ENCODE data around the gene CTDSPL.
A peak's percentile ranks its signal among the peaks of the same experiment; 100 is the strongest.
"Not testable (repeated sequence)": the region's sequence is repeated elsewhere in the genome, so short reads cannot be mapped to it uniquely, and the experiment has no call there.

Gene CTDSPL

DNA sequence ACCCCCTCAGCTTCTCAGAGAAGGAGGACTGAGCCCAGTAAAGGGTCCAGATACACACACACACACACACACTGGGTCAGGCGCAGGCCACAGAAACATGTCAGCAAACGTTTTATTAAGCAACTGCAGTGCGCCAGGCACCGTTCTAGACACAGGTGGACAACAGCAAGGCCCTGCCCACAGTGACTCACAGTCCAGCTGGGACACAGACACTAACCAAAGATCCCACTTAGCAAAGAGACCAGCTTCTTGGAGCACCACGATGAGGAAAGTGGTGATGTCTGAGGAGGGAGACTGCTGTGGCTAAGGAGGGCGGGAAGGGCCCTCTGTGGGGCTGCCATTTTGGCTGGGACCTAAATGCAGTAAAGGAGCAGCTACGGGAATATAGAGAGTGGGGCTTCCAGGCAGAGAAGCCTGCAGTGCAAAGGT, 126.1 kb downstream of the CTDSPL start:
- WGBS, 2 donors (ENCODE audit: extremely low coverage in 2 of 2, insufficient read length in 2 of 2, insufficient replicate concordance in 1 of 2) = no CpG with 5 or more reads among the region's 7 CpGs
- DNase-seq (ENCODE audit: low spot score) = no peak

GRCh38 chr3:37988376-37988775, 126.7 kb downstream of the CTDSPL start:
- WGBS, 2 donors (ENCODE audit: extremely low coverage in 2 of 2, insufficient read length in 2 of 2, insufficient replicate concordance in 1 of 2) = no CpG with 5 or more reads among the region's 10 CpGs

More for the DNA sequence above, 126.1 kb downstream of the CTDSPL start:
- peaks cover 0 to 37% (median 0%) of the 10 kb centered on the region in 3 experiments for H3K27me3 ChIP-seq (ENCODE audit: control insufficient read depth in 3 of 3, insufficient read depth in 3 of 3, low read depth in 1 of 3, low read length in 3 of 3)
- H3K27ac ChIP-seq (replicated peaks; ENCODE audit: low read length) = no peak overlapping the region
- no peak overlapping the region for H3K14ac ChIP-seq (ENCODE audit: low read length)
- no peak overlapping the region for H3K4me3 ChIP-seq (ENCODE audit: low read length in 2 of 2)
- no peak overlapping the region for H2BK15ac ChIP-seq (ENCODE audit: low read length)
- H3K9me3 ChIP-seq (replicated peaks in 1 of 2; ENCODE audit: control insufficient read depth in 2 of 2, insufficient read depth in 1 of 2, low read depth in 1 of 2, low read length in 2 of 2) = no peaks in the 10 kb centered on the region
- H4K91ac ChIP-seq (ENCODE audit: low read depth, low read length, poor library complexity) = no peak overlapping the region
- no peak overlapping the region for H4K8ac ChIP-seq (ENCODE audit: low read depth, low read length)
- H3K18ac ChIP-seq (ENCODE audit: low read length) = no peak overlapping the region
- peaks cover 0 to 14% of the 10 kb centered on the region in 2 donors for H3K36me3 ChIP-seq (replicated peaks in 1 of 2; ENCODE audit: control insufficient read depth in 2 of 2, insufficient read depth in 2 of 2, low read length in 2 of 2)
- H3K4ac ChIP-seq (ENCODE audit: low read length) = no peak overlapping the region
- H2BK5ac ChIP-seq (ENCODE audit: low read length) = no peak overlapping the region
- H2BK120ac ChIP-seq (ENCODE audit: low read depth, low read length) = no peak overlapping the region
- H3K23ac ChIP-seq (ENCODE audit: low read depth, low read length, poor library complexity) = peak overlapping the region; percentile 40
- H3K79me1 ChIP-seq (ENCODE audit: low read depth, low read length) = no peaks in the 10 kb centered on the region
- no peak overlapping the region for H2AFZ ChIP-seq (ENCODE audit: low read length)
- no peak overlapping the region for H3K4me2 ChIP-seq (ENCODE audit: insufficient read depth, low read length, poor library complexity, severe bottlenecking)
- H3K9ac ChIP-seq (ENCODE audit: low read depth, low read length, poor library complexity) = no peak overlapping the region
- H2BK12ac ChIP-seq (ENCODE audit: low read length) = no peak overlapping the region
- H2AK5ac ChIP-seq (ENCODE audit: low read depth, low read length) = peak overlapping the region; percentile 64
- no peaks in the 10 kb centered on the region for H3K4me1 ChIP-seq (ENCODE audit: control insufficient read depth in 2 of 2, insufficient read depth in 1 of 2, low read depth in 1 of 2, low read length in 2 of 2)

DNA sequence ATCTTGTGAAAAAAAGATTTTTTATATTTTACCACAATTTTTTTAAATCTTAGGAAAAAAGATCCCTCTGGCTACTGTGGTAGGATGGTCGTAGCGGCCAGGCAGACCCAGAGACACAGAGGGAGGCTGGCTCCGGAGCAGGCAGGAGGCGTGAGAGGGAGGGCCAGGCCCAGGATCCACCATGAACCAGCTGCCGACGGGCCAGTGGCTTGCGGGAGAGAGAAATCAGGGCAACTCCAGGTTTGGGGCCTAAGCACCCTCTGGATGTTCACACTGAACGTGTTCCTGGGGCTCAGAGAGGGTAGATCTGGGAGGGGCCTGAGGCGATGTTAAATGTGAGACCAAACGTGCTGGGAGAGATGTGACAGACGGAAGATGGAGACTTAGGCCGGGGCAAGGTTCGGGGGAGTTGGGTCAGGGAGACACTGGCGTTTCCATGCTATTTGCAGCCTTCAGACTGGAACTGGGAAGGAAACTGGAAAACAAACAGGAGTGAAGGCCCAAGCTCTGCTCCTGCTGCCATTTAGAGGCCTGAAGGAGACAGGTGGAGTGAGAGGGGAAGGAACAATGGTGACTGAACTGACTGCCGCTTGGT, 127.3 kb downstream of the CTDSPL start:
- peaks cover 0 to 10% of the 10 kb centered on the region in 2 donors for H3K36me3 ChIP-seq (replicated peaks in 1 of 2; ENCODE audit: control insufficient read depth in 2 of 2, insufficient read depth in 2 of 2, low read length in 2 of 2)
- H3K23ac ChIP-seq (ENCODE audit: low read depth, low read length, poor library complexity) = peak overlapping the region; percentile 46
- no peak overlapping the region for H4K91ac ChIP-seq (ENCODE audit: low read depth, low read length, poor library complexity)
- H2AFZ ChIP-seq (ENCODE audit: low read length) = peak overlapping the region; percentile 58
- peak overlapping the region; percentile 15 for H3K9ac ChIP-seq (ENCODE audit: low read depth, low read length, poor library complexity)
- no peaks in the 10 kb centered on the region for H3K9me3 ChIP-seq (replicated peaks in 1 of 2; ENCODE audit: control insufficient read depth in 2 of 2, insufficient read depth in 1 of 2, low read depth in 1 of 2, low read length in 2 of 2)
- H3K4me1 ChIP-seq (ENCODE audit: control insufficient read depth in 2 of 2, insufficient read depth in 1 of 2, low read depth in 1 of 2, low read length in 2 of 2) = peaks cover 0 to 4% of the 10 kb centered on the region in 2 donors
- DNase-seq (ENCODE audit: low spot score) = no peak
- no peak overlapping the region for H3K27ac ChIP-seq (replicated peaks; ENCODE audit: low read length)
- H3K4me3 ChIP-seq (ENCODE audit: low read length in 2 of 2) = no peak overlapping the region
- H2BK120ac ChIP-seq (ENCODE audit: low read depth, low read length) = no peak overlapping the region
- H2BK5ac ChIP-seq (ENCODE audit: low read length) = no peak overlapping the region
- peak overlapping the region; percentile 11 for H3K18ac ChIP-seq (ENCODE audit: low read length)
- no peak overlapping the region for H2BK12ac ChIP-seq (ENCODE audit: low read length)
- no peak overlapping the region for H2AK5ac ChIP-seq (ENCODE audit: low read depth, low read length)
- H3K4me2 ChIP-seq (ENCODE audit: insufficient read depth, low read length, poor library complexity, severe bottlenecking) = no peak overlapping the region
- H3K27me3 ChIP-seq (ENCODE audit: control insufficient read depth in 3 of 3, insufficient read depth in 3 of 3, low read depth in 1 of 3, low read length in 3 of 3) = peaks cover 0 to 50% (median 0%) of the 10 kb centered on the region in 3 experiments
- H3K4ac ChIP-seq (ENCODE audit: low read length) = no peak overlapping the region
- no peak overlapping the region for H3K14ac ChIP-seq (ENCODE audit: low read length)
- no peak overlapping the region for H4K8ac ChIP-seq (ENCODE audit: low read depth, low read length)
- H3K79me1 ChIP-seq (ENCODE audit: low read depth, low read length) = no peaks in the 10 kb centered on the region
- H2BK15ac ChIP-seq (ENCODE audit: low read length) = no peak overlapping the region
- WGBS, 2 donors (ENCODE audit: extremely low coverage in 2 of 2, insufficient read length in 2 of 2, insufficient replicate concordance in 1 of 2) = no CpG with 5 or more reads among the region's 15 CpGs

More at GRCh38 chr3:37988376-37988775, 126.7 kb downstream of the CTDSPL start:
- not testable (repeated sequence) for H3K18ac ChIP-seq (ENCODE audit: low read length); H3K23ac ChIP-seq (ENCODE audit: low read depth, low read length, poor library complexity); H3K4me3 ChIP-seq (ENCODE audit: low read length in 2 of 2); H2BK15ac ChIP-seq (ENCODE audit: low read length); H3K9me3 ChIP-seq (replicated peaks in 1 of 2; ENCODE audit: control insufficient read depth in 2 of 2, insufficient read depth in 1 of 2, low read depth in 1 of 2, low read length in 2 of 2); H3K14ac ChIP-seq (ENCODE audit: low read length); H3K4ac ChIP-seq (ENCODE audit: low read length); H2BK12ac ChIP-seq (ENCODE audit: low read length); H3K9ac ChIP-seq (ENCODE audit: low read depth, low read length, poor library complexity); H3K79me1 ChIP-seq (ENCODE audit: low read depth, low read length); H3K27ac ChIP-seq (replicated peaks; ENCODE audit: low read length); H4K91ac ChIP-seq (ENCODE audit: low read depth, low read length, poor library complexity); H2BK5ac ChIP-seq (ENCODE audit: low read length); H2BK120ac ChIP-seq (ENCODE audit: low read depth, low read length); H4K8ac ChIP-seq (ENCODE audit: low read depth, low read length); H2AFZ ChIP-seq (ENCODE audit: low read length); DNase-seq (ENCODE audit: low spot score); H2AK5ac ChIP-seq (ENCODE audit: low read depth, low read length); H3K4me1 ChIP-seq (ENCODE audit: control insufficient read depth in 2 of 2, insufficient read depth in 1 of 2, low read depth in 1 of 2, low read length in 2 of 2); H3K4me2 ChIP-seq (ENCODE audit: insufficient read depth, low read length, poor library complexity, severe bottlenecking)
- peaks cover 0 to 44% (median 0%) of the 10 kb centered on the region in 3 experiments for H3K27me3 ChIP-seq (ENCODE audit: control insufficient read depth in 3 of 3, insufficient read depth in 3 of 3, low read depth in 1 of 3, low read length in 3 of 3)
- peaks cover 0 to 12% of the 10 kb centered on the region in 2 donors for H3K36me3 ChIP-seq (replicated peaks in 1 of 2; ENCODE audit: control insufficient read depth in 2 of 2, insufficient read depth in 2 of 2, low read length in 2 of 2)

DNA sequence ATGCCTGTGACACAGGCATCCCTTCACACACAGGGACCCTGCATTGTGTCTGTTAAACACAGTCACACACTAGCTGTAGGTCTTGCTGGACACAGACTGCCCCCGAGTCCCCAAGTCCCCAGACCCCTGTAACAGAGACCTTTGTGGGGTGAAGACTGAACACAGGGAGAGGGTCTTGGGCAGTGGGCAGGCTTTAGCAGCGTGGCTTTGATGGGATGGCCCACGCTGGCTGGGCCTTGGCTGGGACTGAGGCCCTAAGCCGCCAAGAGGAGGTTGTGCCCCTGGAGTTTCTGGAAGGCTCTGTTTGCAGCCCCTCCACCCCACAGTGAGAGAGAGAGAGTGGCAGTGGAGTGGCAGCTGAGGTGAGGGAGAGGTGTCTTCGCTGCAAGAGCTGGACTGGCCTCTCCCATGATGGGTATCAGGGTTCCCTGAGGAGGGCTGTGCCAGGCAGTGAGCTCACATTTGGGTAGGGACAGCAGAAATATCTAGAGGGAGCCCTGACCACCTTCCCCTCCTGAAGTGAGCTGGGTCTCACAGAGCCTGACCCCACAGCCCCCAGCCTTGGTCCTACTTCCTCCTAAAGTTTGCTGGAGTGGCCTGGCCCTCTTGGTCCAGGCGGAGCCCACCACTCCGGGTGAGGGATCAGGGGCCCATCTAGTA, 128.3 kb downstream of the CTDSPL start:
- peak overlapping the region; percentile 39 for H3K18ac ChIP-seq (ENCODE audit: low read length)
- no peak overlapping the region for H3K4ac ChIP-seq (ENCODE audit: low read length)
- H3K4me2 ChIP-seq (ENCODE audit: insufficient read depth, low read length, poor library complexity, severe bottlenecking) = no peak overlapping the region
- no peak overlapping the region for H2BK5ac ChIP-seq (ENCODE audit: low read length)
- no peak for DNase-seq (ENCODE audit: low spot score)
- peak overlapping the region; percentile 69 for H2AK5ac ChIP-seq (ENCODE audit: low read depth, low read length)
- H3K14ac ChIP-seq (ENCODE audit: low read length) = peak overlapping the region; percentile 94
- H3K4me3 ChIP-seq (ENCODE audit: low read length in 2 of 2) = no peak overlapping the region
- H2BK15ac ChIP-seq (ENCODE audit: low read length) = peak overlapping the region; percentile 46
- no peak overlapping the region for H2BK12ac ChIP-seq (ENCODE audit: low read length)
- H3K9me3 ChIP-seq (replicated peaks in 1 of 2; ENCODE audit: control insufficient read depth in 2 of 2, insufficient read depth in 1 of 2, low read depth in 1 of 2, low read length in 2 of 2) = no peaks in the 10 kb centered on the region
- peaks cover 0 to 59% (median 0%) of the 10 kb centered on the region in 3 experiments for H3K27me3 ChIP-seq (ENCODE audit: control insufficient read depth in 3 of 3, insufficient read depth in 3 of 3, low read depth in 1 of 3, low read length in 3 of 3)
- WGBS, 2 donors (ENCODE audit: extremely low coverage in 2 of 2, insufficient read length in 2 of 2, insufficient replicate concordance in 1 of 2) = no CpG with 5 or more reads among the region's 7 CpGs
- peaks cover 0 to 7% of the 10 kb centered on the region in 2 donors for H3K4me1 ChIP-seq (ENCODE audit: control insufficient read depth in 2 of 2, insufficient read depth in 1 of 2, low read depth in 1 of 2, low read length in 2 of 2)
- H3K27ac ChIP-seq (replicated peaks; ENCODE audit: low read length) = no peak overlapping the region
- H3K9ac ChIP-seq (ENCODE audit: low read depth, low read length, poor library complexity) = peak overlapping the region; percentile 66
- H3K23ac ChIP-seq (ENCODE audit: low read depth, low read length, poor library complexity) = peak overlapping the region; percentile 59
- no peak overlapping the region for H4K91ac ChIP-seq (ENCODE audit: low read depth, low read length, poor library complexity)
- H2BK120ac ChIP-seq (ENCODE audit: low read depth, low read length) = no peak overlapping the region
- H2AFZ ChIP-seq (ENCODE audit: low read length) = no peak overlapping the region
- H3K79me1 ChIP-seq (ENCODE audit: low read depth, low read length) = no peaks in the 10 kb centered on the region
- peak overlapping the region; percentile 54 for H4K8ac ChIP-seq (ENCODE audit: low read depth, low read length)
- H3K36me3 ChIP-seq (replicated peaks in 1 of 2; ENCODE audit: control insufficient read depth in 2 of 2, insufficient read depth in 2 of 2, low read length in 2 of 2) = peaks cover 0 to 2% of the 10 kb centered on the region in 2 donors

Measured in neuronal stem cell (in vitro differentiated cells).